GM13976 (cell line): ENCODE results near the gene PRELID3B.

Experiments used
- DNase-seq: peaks from one replicate; pipeline ENCODE4 v3.0.0; 2012; ENCODE audit warnings: low spot score
- in situ Hi-C: fragments of 300-500 bp; cut with MboI; formaldehyde crosslinking; loops from one replicate; pipeline ENCODE4 v1.12.0; 2022; ENCODE audit warnings: low sequenced_read_pairs, mixed read lengths, inconsistent platforms; ENCODE audit not compliant: unreplicated experiment
- TF ChIP-seq, protein P1 (sequence below): IDR thresholded peaks from 2 replicates; pipeline ENCODE4 v1.5.1; 2012; ENCODE audit warnings: borderline replicate concordance, mild to moderate bottlenecking; ENCODE audit not compliant: insufficient read depth; ENCODE audit errors: extremely low read depth, missing control alignments, control extremely low read depth

The PRELID3B gene

DNA sequence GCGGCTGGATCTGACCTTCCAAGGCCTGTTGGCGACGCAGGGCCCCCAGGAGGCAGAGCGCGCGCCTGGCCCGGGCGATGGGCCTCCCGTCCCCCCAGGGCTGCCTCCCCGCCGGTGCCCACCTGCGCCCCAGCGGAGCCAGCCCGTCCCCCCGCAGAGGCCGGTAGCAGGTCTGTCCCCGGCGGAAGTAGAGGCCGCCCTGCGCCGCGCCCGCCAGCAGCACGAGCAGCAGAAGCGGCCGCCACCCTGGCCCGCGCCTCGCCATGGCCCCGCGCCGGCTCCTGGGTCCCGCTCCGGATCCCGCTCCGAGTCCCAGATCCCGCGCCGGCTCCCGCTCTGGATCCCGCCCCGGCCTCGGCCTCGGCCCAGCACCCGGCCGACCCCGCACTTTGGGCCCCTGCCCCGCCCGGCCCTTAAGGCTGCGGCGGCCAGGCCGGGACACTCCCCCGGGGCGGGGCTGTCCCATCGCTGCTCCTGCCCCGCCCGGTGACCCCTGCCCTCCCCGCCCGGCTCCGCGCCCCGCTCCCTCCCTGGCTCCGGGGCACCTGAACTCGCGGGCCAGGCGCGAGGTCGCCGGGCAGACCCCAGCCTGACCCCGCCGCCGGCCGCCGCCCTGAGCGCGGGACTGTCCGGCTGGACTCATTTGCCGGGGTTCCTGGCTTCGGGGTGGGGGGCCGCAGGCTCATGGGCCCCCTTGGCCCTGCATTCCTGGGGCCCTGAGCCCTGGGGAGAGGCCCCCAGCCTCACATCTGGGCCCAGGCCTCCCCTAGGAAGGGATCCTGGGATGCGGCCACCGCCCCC, 35.5 kb downstream of the PRELID3B start, which contains the start of gene CTSZ:
TSS of gene CTSZ (minus strand) at position 391 of the 801 bp plus-strand sequence. CDS start at position 265, 126 bp downstream.
- DNase-seq: peak; percentile 85
- TF ChIP-seq, protein P1, sequence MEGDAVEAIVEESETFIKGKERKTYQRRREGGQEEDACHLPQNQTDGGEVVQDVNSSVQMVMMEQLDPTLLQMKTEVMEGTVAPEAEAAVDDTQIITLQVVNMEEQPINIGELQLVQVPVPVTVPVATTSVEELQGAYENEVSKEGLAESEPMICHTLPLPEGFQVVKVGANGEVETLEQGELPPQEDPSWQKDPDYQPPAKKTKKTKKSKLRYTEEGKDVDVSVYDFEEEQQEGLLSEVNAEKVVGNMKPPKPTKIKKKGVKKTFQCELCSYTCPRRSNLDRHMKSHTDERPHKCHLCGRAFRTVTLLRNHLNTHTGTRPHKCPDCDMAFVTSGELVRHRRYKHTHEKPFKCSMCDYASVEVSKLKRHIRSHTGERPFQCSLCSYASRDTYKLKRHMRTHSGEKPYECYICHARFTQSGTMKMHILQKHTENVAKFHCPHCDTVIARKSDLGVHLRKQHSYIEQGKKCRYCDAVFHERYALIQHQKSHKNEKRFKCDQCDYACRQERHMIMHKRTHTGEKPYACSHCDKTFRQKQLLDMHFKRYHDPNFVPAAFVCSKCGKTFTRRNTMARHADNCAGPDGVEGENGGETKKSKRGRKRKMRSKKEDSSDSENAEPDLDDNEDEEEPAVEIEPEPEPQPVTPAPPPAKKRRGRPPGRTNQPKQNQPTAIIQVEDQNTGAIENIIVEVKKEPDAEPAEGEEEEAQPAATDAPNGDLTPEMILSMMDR: no peak
- in situ Hi-C loops: no loop called here

DNA sequence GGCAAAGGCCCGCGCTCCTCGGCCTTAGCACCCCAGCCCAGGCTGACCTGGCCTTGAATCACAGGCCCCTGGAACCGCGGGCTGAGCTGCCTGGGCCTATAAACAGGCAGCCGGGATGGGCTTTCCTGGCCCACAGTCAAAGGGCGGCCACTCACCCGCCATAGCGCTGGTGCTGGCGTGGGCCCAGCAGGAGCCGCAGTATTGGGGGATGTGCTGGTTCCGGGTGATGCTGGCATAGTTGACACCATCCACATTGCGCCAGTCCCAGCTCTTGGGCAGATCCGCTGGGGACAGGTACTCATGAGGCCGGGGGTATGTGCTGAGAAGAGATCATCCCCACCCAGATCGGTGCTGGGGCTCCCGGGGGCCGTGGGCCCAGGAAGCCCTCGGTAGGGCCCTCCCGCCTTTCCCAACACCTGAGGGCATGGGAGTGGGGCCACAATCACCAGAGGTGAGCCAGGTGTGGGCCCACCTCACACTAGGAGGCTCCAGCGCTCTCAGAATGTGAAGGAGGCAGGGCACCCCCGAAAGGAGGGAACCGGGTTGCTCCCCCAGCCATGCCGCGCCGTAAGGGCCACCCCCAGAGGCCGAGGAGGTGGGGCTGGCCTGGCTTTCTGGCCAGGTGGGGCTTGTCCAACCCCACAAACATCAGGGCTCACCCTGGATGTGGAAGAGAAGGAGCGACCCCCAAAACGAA, 36.3 kb downstream of the PRELID3B start:
- peak; percentile 52 for DNase-seq
- TF ChIP-seq, protein P1: peak; percentile 25
- in situ Hi-C loops: no loop called here

- TF ChIP-seq, protein P1: no peak
- in situ Hi-C loops: no loop called here
- no peak for DNase-seq
Observed at GRCh38 chr20:59005523-59006166, 36.9 kb downstream of the PRELID3B start.

- TF ChIP-seq, protein P1: no peak
- in situ Hi-C loops: no loop called here
- peak; percentile 88 for DNase-seq
Observed at GRCh38 chr20:59004763-59005522, 37.6 kb downstream of the PRELID3B start.

DNA sequence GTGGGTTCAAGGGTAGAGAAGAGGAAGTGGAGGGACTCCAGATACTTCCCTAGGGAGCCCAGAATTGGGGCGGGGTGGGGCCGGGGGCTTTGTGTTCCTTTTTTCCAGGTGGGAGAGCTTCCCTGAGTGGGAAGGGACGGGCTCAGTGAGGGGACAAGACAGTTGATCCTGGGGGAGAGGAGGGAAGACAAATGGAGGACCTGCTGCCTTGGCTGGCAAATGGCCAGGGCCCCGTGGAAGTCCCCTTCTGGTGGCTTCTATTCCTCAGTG, 38.2 kb downstream of the PRELID3B start:
- no peak for DNase-seq
- in situ Hi-C loops: no loop called here
- TF ChIP-seq, protein P1: no peak

GRCh38 chr20:59003836-59004492, 38.6 kb downstream of the PRELID3B start:
- in situ Hi-C loops: no loop called here
- TF ChIP-seq, protein P1: no peak
- no peak for DNase-seq
